Measurements from ENCODE around the gene DNAJA3.
A peak's percentile ranks its signal among the peaks of the same experiment; 100 is the strongest.
"Not testable (repeated sequence)": the region's sequence is repeated elsewhere in the genome, so short reads cannot be mapped to it uniquely, and the experiment has no call there.

The DNAJA3 gene

GRCh38 chr16:4388271-4389021 is 37.2 kb upstream of the DNAJA3 start:
- DNase-seq: no peak

- no peak for DNase-seq
Observed at GRCh38 chr16:4389051-4389955, 36.4 kb upstream of the DNAJA3 start.

- DNase-seq: no peak
Observed at GRCh38 chr16:4390266-4391260, 35.1 kb upstream of the DNAJA3 start.

DNA sequence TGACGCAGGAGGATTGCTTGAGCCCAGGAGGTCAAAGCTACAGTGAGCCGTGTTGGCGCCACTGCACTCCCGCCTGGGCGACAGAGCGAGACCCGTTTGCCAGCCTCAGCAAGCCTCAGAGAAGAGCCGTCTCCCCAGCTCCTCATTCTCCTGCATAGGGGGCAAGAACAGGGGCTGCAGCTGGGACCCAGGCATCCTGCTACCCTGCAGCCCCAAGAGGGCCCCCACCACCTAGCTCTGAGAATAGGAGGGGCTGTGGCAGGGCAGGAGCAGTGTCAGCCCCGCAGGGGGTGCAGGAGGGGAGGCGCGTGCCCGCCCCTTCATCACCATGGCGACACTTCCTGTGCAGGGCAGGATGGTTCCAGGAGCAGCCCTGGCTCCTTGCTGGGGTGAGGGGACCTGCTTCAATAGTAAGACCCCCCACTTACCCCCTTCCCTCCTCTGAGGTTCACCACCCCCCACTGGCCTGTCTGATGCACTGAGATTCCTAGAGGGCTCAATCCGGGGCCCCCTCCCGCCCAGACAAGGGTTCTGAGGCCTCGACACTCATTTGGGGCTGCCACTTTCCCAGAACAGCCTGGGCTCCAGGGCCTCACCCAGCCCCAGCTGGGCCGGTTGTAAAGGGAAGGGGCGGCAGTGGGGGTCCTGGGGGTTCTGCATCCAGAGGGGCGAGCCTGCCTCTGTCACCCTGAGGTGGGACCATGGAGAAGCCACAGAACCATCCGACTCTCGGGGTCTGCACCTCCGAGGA is 33.9 kb upstream of the DNAJA3 start:
- no peak for DNase-seq

- DNase-seq: no peak
Observed at GRCh38 chr16:4392382-4393239, 33.1 kb upstream of the DNAJA3 start.

- no peak for DNase-seq
Observed at GRCh38 chr16:4393240-4393600, 32.4 kb upstream of the DNAJA3 start.

- not testable (repeated sequence) for DNase-seq
Observed at GRCh38 chr16:4393850-4394249, 31.8 kb upstream of the DNAJA3 start.

- no peak for DNase-seq
Observed at GRCh38 chr16:4395055-4395726, 30.5 kb upstream of the DNAJA3 start.

DNA sequence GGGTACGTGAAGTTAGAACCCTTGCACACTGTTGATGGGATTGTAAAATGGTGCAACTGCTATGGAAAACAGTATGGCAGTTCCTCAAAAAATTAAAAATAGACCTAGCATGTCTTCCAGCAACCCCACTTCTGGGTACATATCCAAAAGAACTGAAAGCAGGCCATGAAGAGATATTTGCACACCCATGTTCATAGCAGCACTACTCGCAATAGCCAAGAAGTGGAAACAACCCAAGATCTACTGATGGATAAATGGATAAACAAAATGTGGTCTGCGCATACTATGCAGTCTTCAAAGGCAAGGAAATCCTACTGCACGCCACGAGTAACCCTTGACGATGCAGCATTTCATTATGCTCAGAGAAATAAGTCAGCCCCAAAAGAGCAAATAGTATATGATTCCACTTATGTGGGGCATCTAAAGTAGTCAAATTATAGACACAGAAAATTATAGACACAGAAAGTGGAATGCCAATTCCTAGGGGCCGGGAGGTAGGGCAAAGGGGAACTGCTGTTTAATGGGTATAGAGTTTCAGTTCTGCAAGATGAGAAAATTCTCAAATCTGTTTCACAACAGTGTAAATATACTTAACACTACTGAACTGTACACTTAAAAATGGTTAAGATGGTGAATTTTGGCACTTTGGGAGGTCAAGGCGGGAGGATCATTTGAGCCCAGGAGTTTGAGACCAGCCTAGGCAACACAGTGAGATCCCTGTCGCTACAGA is 26.5 kb upstream of the DNAJA3 start:
- DNase-seq: no peak

- no peak for DNase-seq
Observed at GRCh38 chr16:4401094-4401501, 24.6 kb upstream of the DNAJA3 start.

GRCh38 chr16:4401510-4401909 is 24.2 kb upstream of the DNAJA3 start:
- no peak for DNase-seq

- DNase-seq: peak; percentile 80
Observed at GRCh38 chr16:4402439-4403132, 23.1 kb upstream of the DNAJA3 start.

GRCh38 chr16:4403133-4403949 is 22.3 kb upstream of the DNAJA3 start:
- no peak for DNase-seq

DNA sequence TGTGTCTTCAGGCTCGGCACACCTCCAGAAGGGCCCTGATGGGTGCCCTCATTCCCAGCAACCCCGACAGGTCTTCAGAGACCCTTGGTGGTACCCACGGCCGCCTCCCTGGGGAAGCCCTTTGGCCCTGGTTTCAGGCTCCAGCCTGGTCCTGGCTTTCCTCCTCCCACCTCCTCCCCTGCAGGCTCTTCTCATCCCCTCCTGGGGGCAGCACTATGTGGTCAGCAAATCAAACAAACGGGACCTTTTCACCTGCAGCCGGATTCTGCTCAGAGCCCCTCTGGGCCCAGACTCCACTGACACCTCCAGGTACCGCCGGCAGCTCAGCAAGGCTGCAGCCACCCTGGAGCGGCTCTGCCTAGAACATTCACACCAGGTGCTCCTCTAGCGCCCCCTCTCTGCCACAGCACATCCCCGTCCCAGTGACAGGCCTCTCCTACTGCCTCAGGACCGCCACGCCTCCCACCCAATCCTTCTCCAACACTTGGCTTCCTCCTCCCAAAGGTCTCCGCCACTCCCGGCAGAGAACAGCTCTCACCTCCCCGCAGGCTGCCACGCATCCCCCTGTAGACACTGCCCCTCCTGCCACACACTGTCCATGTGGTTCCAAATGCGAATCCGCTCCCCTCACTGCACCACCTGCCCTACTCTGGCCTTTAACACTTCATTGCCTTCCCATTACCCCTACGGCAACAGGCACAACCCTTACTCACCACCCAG is 21.3 kb upstream of the DNAJA3 start:
- peak; percentile 38 for DNase-seq

GRCh38 chr16:4404967-4405696 is 20.5 kb upstream of the DNAJA3 start:
- DNase-seq: no peak

- DNase-seq: no peak
Observed at GRCh38 chr16:4407543-4408322, 17.9 kb upstream of the DNAJA3 start.
